GM12878 (cell line): ENCODE data around the gene ZP2. TPM values are rescaled to one million over a fixed set of nuclear protein-coding genes. Genes with fewer than 3 reads are reported as not detected.

ENCODE experiments used
- ATAC-seq: fragments of 200-7000 bp; cut with Tn5 transposase; 3 replicates; pipeline ENCODE4 v1.9.1; 2020; ENCODE audit warnings: mild to moderate bottlenecking, moderate library complexity
- BruUV-seq: library from RNA; stranded (reverse); fragments of 400-500 nt; replicated peaks from 2 replicates; lab custom pipeline; 2021; lab: Mats Ljungman, UMichigan
- CTCF ChIA-PET: fragments of 300-600 bp; sonication (Branson Sonifier 250); formaldehyde crosslinking; extraction: SDS; loops from one replicate; lab custom pipeline; 2021; ENCODE audit warnings: inconsistent platforms; lab: Yijun Ruan, JAX
- POLR2A ChIA-PET: fragments of 350-600 bp; formaldehyde crosslinking; extraction: SDS; loops from one replicate; lab custom pipeline; 2021; ENCODE audit warnings: inconsistent platforms; lab: Charles Lee
- RAD21 ChIA-PET: fragments of 300-600 bp; sonication (Branson Sonifier 250); formaldehyde crosslinking; loops from one replicate; lab custom pipeline; 2023; ENCODE audit warnings: antibody characterized with exemption; ENCODE audit not compliant: unreplicated experiment; lab: Charles Lee
- SMC1A ChIA-PET: fragments of 300-600 bp; sonication (Branson Sonifier 250); formaldehyde crosslinking; loops from one replicate; lab custom pipeline; 2023; ENCODE audit not compliant: unreplicated experiment, uncharacterized antibody; lab: Charles Lee
- DNase-seq: peaks from one replicate; pipeline ENCODE4 v3.0.0-alpha.2; 2011; ENCODE audit warnings: low read depth, low spot score
- FAIRE-seq: peaks from 3 replicates; lab custom pipeline; 2011; peaks lifted over from hg19 to GRCh38; lab: Jason Lieb, UNC
- H2AFZ ChIP-seq: 2 replicates; pipeline ENCODE4 v1.6.0; 2011; ENCODE audit warnings: low read depth, low read length, control low read depth; ENCODE audit not compliant: control insufficient read depth
- H3K27ac ChIP-seq: 2 replicates; pipeline ENCODE4 v1.5.1; 2011; ENCODE audit warnings: control low read depth; ENCODE audit not compliant: control insufficient read depth, insufficient read depth
- H3K27me3 ChIP-seq, 2 experiments: replicated peaks in 1 of 2; 2 replicates each; pipeline versions ENCODE4 v1.6.0 to v1.6.1; 2011; ENCODE audit warnings: low read length in 1 of 2; ENCODE audit not compliant: control insufficient read depth in 2 of 2, insufficient read depth in 2 of 2
- H3K36me3 ChIP-seq, 2 experiments: 2 replicates each; pipeline ENCODE4 v1.5.1; 2011; ENCODE audit warnings: low read length in 1 of 2; ENCODE audit not compliant: control insufficient read depth in 2 of 2, insufficient read depth in 2 of 2
- H3K4me1 ChIP-seq: 2 replicates; pipeline ENCODE4 v1.6.1; 2011; ENCODE audit warnings: mild to moderate bottlenecking, low read length, moderate library complexity, mixed read lengths; ENCODE audit not compliant: control insufficient read depth, insufficient read depth
- H3K4me2 ChIP-seq: 2 replicates; pipeline ENCODE4 v1.6.0; 2011; ENCODE audit warnings: control low read depth; ENCODE audit not compliant: control insufficient read depth, insufficient read depth
- H3K4me3 ChIP-seq: fragments of 200-600 bp; sonication (generic); 2 replicates; pipeline ENCODE4 v1.5.1; 2016
- H3K79me2 ChIP-seq: 2 replicates; pipeline ENCODE4 v1.6.0; 2011; ENCODE audit warnings: low read length; ENCODE audit not compliant: control insufficient read depth, insufficient read depth
- H3K9ac ChIP-seq: 2 replicates; pipeline ENCODE4 v1.8.0; 2011; ENCODE audit warnings: low read length, control low read depth, mixed read lengths; ENCODE audit not compliant: control insufficient read depth, insufficient read depth
- H3K9me3 ChIP-seq: replicated peaks from 3 replicates; pipeline ENCODE4 v1.5.1; 2011; ENCODE audit warnings: mild to moderate bottlenecking, low read length; ENCODE audit not compliant: control insufficient read depth, insufficient read depth
- H4K20me1 ChIP-seq: 2 replicates; pipeline ENCODE4 v1.6.0; 2011; ENCODE audit not compliant: control insufficient read depth, insufficient read depth
- ASH2L ChIP-seq: fragments of 300-600, 200-600 bp; sonication (generic); IDR thresholded peaks from 2 replicates; pipeline ENCODE4 v1.6.1; 2017; ENCODE audit warnings: low read depth, mild to moderate bottlenecking, borderline replicate concordance
- IKZF1 ChIP-seq: fragments of 450-650 bp; conservative IDR thresholded peaks from 2 replicates; pipeline ENCODE4 v1.6.1; 2017; ENCODE audit warnings: antibody characterized with exemption, mild to moderate bottlenecking
- KLF5 ChIP-seq: fragments of 450-650 bp; IDR thresholded peaks from 2 replicates; pipeline ENCODE4 v1.6.1; 2014; ENCODE audit warnings: mild to moderate bottlenecking; ENCODE audit not compliant: partially characterized antibody
- NFYB ChIP-seq: IDR thresholded peaks from 2 replicates; pipeline ENCODE4 v1.6.1; 2011; ENCODE audit warnings: low read depth, mild to moderate bottlenecking, low read length, improper control_type of control experiment, moderate library complexity; ENCODE audit not compliant: insufficient read depth
- RAD21 ChIP-seq: IDR thresholded peaks from 2 replicates; pipeline ENCODE4 v1.6.1; 2011; ENCODE audit warnings: mild to moderate bottlenecking, low read depth, low read length, moderate library complexity; ENCODE audit not compliant: insufficient read depth
- RCOR1 ChIP-seq: conservative IDR thresholded peaks from 2 replicates; pipeline ENCODE4 v1.6.1; 2012; ENCODE audit warnings: low read depth, low read length, improper control_type of control experiment
- SMC3 ChIP-seq: IDR thresholded peaks from 2 replicates; pipeline ENCODE4 v1.6.1; 2011; ENCODE audit warnings: low read length, improper control_type of control experiment, borderline replicate concordance
- SREBF2 ChIP-seq: IDR thresholded peaks from 2 replicates; pipeline ENCODE4 v1.6.1; 2012; ENCODE audit warnings: mild to moderate bottlenecking, low read length
- TBL1XR1 ChIP-seq: IDR thresholded peaks from 2 replicates; pipeline ENCODE4 v1.6.1; 2012; ENCODE audit warnings: low read depth, low read length, improper control_type of control experiment
- ZBTB11 ChIP-seq: fragments of 450-650 bp; formaldehyde crosslinking; IDR thresholded peaks from 2 replicates; pipeline ENCODE4 v1.5.0; 2022; ENCODE audit warnings: mild to moderate bottlenecking, missing genetic modification characterization
- ZNF24 ChIP-seq: fragments of 450-650 bp; IDR thresholded peaks from 2 replicates; pipeline ENCODE4 v1.6.1; 2017; ENCODE audit warnings: antibody characterized with exemption, mild to moderate bottlenecking
- WGBS: methylation state at CpG from one replicate; pipeline ENCODE4 v1.1.6; 2016; ENCODE audit warnings: low lambda C conversion rate; ENCODE audit not compliant: insufficient replicate concordance, insufficient coverage; ENCODE audit errors: missing lambda C conversion rate; 5-methylcytosine and 5-hydroxymethylcytosine counted together
- in situ Hi-C: fragments of 300-500 bp; cut with MboI; formaldehyde crosslinking; loops from 9 replicates; pipeline ENCODE4 v1.14.3; 2018; ENCODE audit warnings: mixed read lengths
- intact Hi-C: fragments of 100-400 bp; cut with micrococcal nuclease; formaldehyde crosslinking; loops from one replicate; pipeline ENCODE4 v1.14.2; 2022; ENCODE audit not compliant: unreplicated experiment
- polyA plus RNA-seq, 11 experiments: library from polyadenylated mRNA; depleted of rRNA in 4 of 11; unstranded in 6 of 11; stranded (reverse) in 5 of 11; fragments of >200 nt; fragmentation: Nextera tagmentation in 4 of 11; fragmentation: Illumina TruSeq in 1 of 11; extraction: Ambion mirVana in 4 of 11; extraction: Trizol in 1 of 11; gene quantifications; 1 replicate in 1 of 11; 2 replicates in 10 of 11; pipeline versions ENCODE4 v1.2.1 to v1.2.3, GENCODE V29; 2011 to 2016; ENCODE audit warnings: inconsistent platforms in 2 of 11, missing spikeins in 2 of 11, low read depth in 1 of 11
- total RNA-seq, 4 experiments: library from RNA; depleted of rRNA in 3 of 4; stranded (reverse); fragments of >200 nt in 3 of 4; fragmentation: Illumina TruSeq in 1 of 4; extraction: Trizol in 1 of 4; gene quantifications; 2 replicates each; pipeline versions ENCODE4 v1.2.1 to v1.2.3, GENCODE V29; 2013 to 2021

ZP2 gene
- total and polyA plus RNA-seq, 10 of the 15 experiments (the other 5 are each of a cell fraction or from before 2014, with no cell fraction given) = 0.11 to 0.33 (median 0.16) TPM; not detected in 1

- TF ChIP-seq RCOR1 = no peak
- TF ChIP-seq, all 136 proteins: peak for 0
- Histone ChIP-seq H3K79me2 (peaks cover 3% of the 10 kb centered on the region), H3K4me2 (peak overlapping the region; percentile 98; the same call in 1 of the 2 replicates), H3K27me3 (no peaks in the 10 kb centered on the region), H3K36me3 (no peaks in the 10 kb centered on the region; a peak in 1 of 4 replicates), H3K4me3 (no peak overlapping the region), H3K9me3 (no peaks in the 10 kb centered on the region), H3K9ac (peak overlapping the region; percentile 72; the same call in 1 of the 2 replicates), H4K20me1 (no peaks in the 10 kb centered on the region), H2AFZ (peak overlapping the region; percentile 91), H3K4me1 (peaks cover 9% of the 10 kb centered on the region), H3K27ac (no peak overlapping the region)
- RAD21 ChIA-PET = interaction anchor here (0.6 to 3.9 kb wide), 6 partner anchors 13 to 1164 kb away, joined by 3 to 45 read pairs (median 5); no protein-coding TSS in a partner anchor
- FAIRE-seq = no peak
- BruUV-seq = no TSS peak
- no peak for DNase-seq
- CTCF ChIA-PET = interaction anchor here (0.8 to 7.2 kb wide), 18 partner anchors 11 to 1164 kb away, joined by 3 to 90 read pairs (median 5); no protein-coding TSS in a partner anchor
- WGBS = 28% methylated on average over 5 of the region's 5 CpGs
- intact Hi-C loops = loop anchor here (2.0 to 5.0 kb wide), 2 partner anchors 397 to 1165 kb away; no protein-coding TSS in a partner anchor
- no peak for ATAC-seq
- in situ Hi-C loops = loop anchor here (10.0 kb wide), 1 partner anchor 1167 kb away; no protein-coding TSS in a partner anchor
- SMC1A ChIA-PET = interaction anchor here (0.5 to 4.7 kb wide), 8 partner anchors 20 to 403 kb away, joined by 3 to 56 read pairs (median 8); no protein-coding TSS in a partner anchor
- POLR2A ChIA-PET = interaction anchor here (0.6 to 1.4 kb wide), 5 partner anchors 12 to 390 kb away, joined by 3 to 7 read pairs (median 3); no protein-coding TSS in a partner anchor
Observed at GRCh38 chr16:21157632-21158031, 53.7 kb downstream of the ZP2 start.

GRCh38 chr16:21156767-21157467 is 54.5 kb downstream of the ZP2 start:
- FAIRE-seq (no peak), DNase-seq (no peak)
- SMC1A ChIA-PET = interaction anchor here (1.0 to 4.7 kb wide), 6 partner anchors 30 to 404 kb away, joined by 3 to 56 read pairs (median 8); no protein-coding TSS in a partner anchor
- TF ChIP-seq ASH2L (no peak), ZBTB11 (CRISPR knock-in tag) (no peak), TBL1XR1 (no peak), KLF5 (no peak), SMC3 (peak; percentile 64), NFYB (no peak), IKZF1 (peak; percentile 68), ZNF24 (no peak), SREBF2 (no peak), RAD21 (peak; percentile 78)

More at GRCh38 chr16:21156767-21157467, 54.5 kb downstream of the ZP2 start:
- ATAC-seq = no peak
- peaks cover 9% of the 10 kb centered on the region for H3K4me1 ChIP-seq
- H3K36me3 ChIP-seq = no peaks in the 10 kb centered on the region; a peak in 1 of 4 replicates
- WGBS = 64% methylated on average over 6 of the region's 6 CpGs
- no peak overlapping the region for H2AFZ ChIP-seq
- intact Hi-C loops (loop anchor here (5.0 kb wide), 1 partner anchor 1165 kb away; no protein-coding TSS in a partner anchor), in situ Hi-C loops (loop anchor here (10.0 kb wide), 1 partner anchor 1168 kb away; no protein-coding TSS in a partner anchor)
- H3K27ac ChIP-seq = no peak overlapping the region
- CTCF ChIA-PET = interaction anchor here (0.5 to 7.2 kb wide), 25 partner anchors 12 to 1521 kb away, joined by 3 to 90 read pairs (median 3); no protein-coding TSS in a partner anchor
- POLR2A ChIA-PET = interaction anchor here (0.6 to 1.4 kb wide), 3 partner anchors 13 to 391 kb away, joined by 3 to 5 read pairs (median 3); no protein-coding TSS in a partner anchor
- H3K4me3 ChIP-seq = no peak overlapping the region
- H3K4me2 ChIP-seq = no peak overlapping the region
- H3K9me3 ChIP-seq = no peaks in the 10 kb centered on the region
- no peak overlapping the region for H3K9ac ChIP-seq
- no peaks in the 10 kb centered on the region for H3K27me3 ChIP-seq
- peaks cover 3% of the 10 kb centered on the region for H3K79me2 ChIP-seq
- BruUV-seq = no TSS peak
- RAD21 ChIA-PET = interaction anchor here (0.6 to 3.9 kb wide), 9 partner anchors 13 to 1215 kb away, joined by 3 to 45 read pairs (median 5); no protein-coding TSS in a partner anchor
- no peaks in the 10 kb centered on the region for H4K20me1 ChIP-seq
